Activated CD8-positive, alpha-beta memory T cell treated with anti-CD3 and anti-CD28 coated beads, Interleukin-2, amount 10 ng/mL, durations not matched to agents 7 days and 5 days (primary cell): ENCODE data around the gene MPO. TPM values are rescaled to one million over a fixed set of nuclear protein-coding genes. Genes with fewer than 3 reads are reported as not detected.

ENCODE experiments used
- ATAC-seq: fragments of 150-1000 bp; cut with Tn5 transposase; one replicate; pipeline ENCODE4 v1.10.0; 2021; ENCODE audit warnings: moderate library complexity
- CTCF ChIA-PET: fragments of 350-600 bp; sonication (Branson Sonifier 250); formaldehyde crosslinking; loops from one replicate; lab custom pipeline; 2021; ENCODE audit warnings: antibody characterized with exemption; lab: Charles Lee
- DNase-seq: peaks from one replicate; pipeline ENCODE4 v3.0.0-alpha.2; 2020
- H3K27ac Mint-ChIP-seq: one replicate; pipeline ENCODE4 v1.8.0; 2021; ENCODE audit warnings: mild to moderate bottlenecking, mixed read lengths
- H3K27me3 Mint-ChIP-seq: one replicate; pipeline ENCODE4 v1.8.0; 2021; ENCODE audit warnings: mixed read lengths
- H3K36me3 Mint-ChIP-seq: one replicate; pipeline ENCODE4 v1.8.0; 2021; ENCODE audit warnings: mild to moderate bottlenecking, mixed read lengths
- H3K4me1 Mint-ChIP-seq: one replicate; pipeline ENCODE4 v1.8.0; 2021; ENCODE audit warnings: mixed read lengths
- H3K4me3 Mint-ChIP-seq: one replicate; pipeline ENCODE4 v1.8.0; 2021; ENCODE audit warnings: mild to moderate bottlenecking, moderate library complexity, mixed read lengths
- H3K9me3 Mint-ChIP-seq: one replicate; pipeline ENCODE4 v1.8.0; 2022; ENCODE audit warnings: low read depth, mixed read lengths
- total RNA-seq, 2 experiments: library from RNA; stranded (reverse); gene quantifications; one replicate each; pipeline ENCODE4 v1.2.3, GENCODE V29; 2021

Gene MPO
- total RNA-seq, 2 experiments from 2014 or later = 0.09 TPM; not detected in 1

GRCh38 chr17:58324056-58324408 lies 43.3 kb upstream of the MPO start:
- ATAC-seq (no peak), DNase-seq (no peak)
- CTCF ChIA-PET = no interaction called here
- no peaks in the 10 kb centered on the region for H3K9me3 Mint-ChIP-seq
- no peaks in the 10 kb centered on the region for H3K27me3 Mint-ChIP-seq
- H3K4me1 Mint-ChIP-seq = peaks cover 28% of the 10 kb centered on the region
- no peak overlapping the region for H3K27ac Mint-ChIP-seq
- H3K36me3 Mint-ChIP-seq = peaks cover 15% of the 10 kb centered on the region
- H3K4me3 Mint-ChIP-seq = no peak overlapping the region

- H3K4me3 Mint-ChIP-seq = no peak overlapping the region
- no peak overlapping the region for H3K27ac Mint-ChIP-seq
- DNase-seq (no peak), ATAC-seq (no peak)
- H3K4me1 Mint-ChIP-seq = peaks cover 25% of the 10 kb centered on the region
- no peaks in the 10 kb centered on the region for H3K9me3 Mint-ChIP-seq
- no peaks in the 10 kb centered on the region for H3K27me3 Mint-ChIP-seq
- CTCF ChIA-PET = interaction anchor here (0.7 kb wide), 1 partner anchor 19 kb away, joined by 3 read pairs; no protein-coding TSS in a partner anchor
- H3K36me3 Mint-ChIP-seq = peaks cover 12% of the 10 kb centered on the region
Measured at GRCh38 chr17:58323366-58324055, 42.8 kb upstream of the MPO start.

GRCh38 chr17:58322581-58323185 lies 41.9 kb upstream of the MPO start:
- Mint-ChIP-seq H3K4me3 (no peak overlapping the region), H3K27me3 (no peaks in the 10 kb centered on the region), H3K9me3 (no peaks in the 10 kb centered on the region), H3K4me1 (peaks cover 25% of the 10 kb centered on the region), H3K36me3 (peaks cover 8% of the 10 kb centered on the region), H3K27ac (peak overlapping the region; percentile 29)
- no peak for ATAC-seq
- CTCF ChIA-PET = interaction anchor here (0.7 to 1.9 kb wide), 4 partner anchors 19 to 22 kb away, joined by 3 to 10 read pairs (median 3); no protein-coding TSS in a partner anchor
- no peak for DNase-seq

DNA sequence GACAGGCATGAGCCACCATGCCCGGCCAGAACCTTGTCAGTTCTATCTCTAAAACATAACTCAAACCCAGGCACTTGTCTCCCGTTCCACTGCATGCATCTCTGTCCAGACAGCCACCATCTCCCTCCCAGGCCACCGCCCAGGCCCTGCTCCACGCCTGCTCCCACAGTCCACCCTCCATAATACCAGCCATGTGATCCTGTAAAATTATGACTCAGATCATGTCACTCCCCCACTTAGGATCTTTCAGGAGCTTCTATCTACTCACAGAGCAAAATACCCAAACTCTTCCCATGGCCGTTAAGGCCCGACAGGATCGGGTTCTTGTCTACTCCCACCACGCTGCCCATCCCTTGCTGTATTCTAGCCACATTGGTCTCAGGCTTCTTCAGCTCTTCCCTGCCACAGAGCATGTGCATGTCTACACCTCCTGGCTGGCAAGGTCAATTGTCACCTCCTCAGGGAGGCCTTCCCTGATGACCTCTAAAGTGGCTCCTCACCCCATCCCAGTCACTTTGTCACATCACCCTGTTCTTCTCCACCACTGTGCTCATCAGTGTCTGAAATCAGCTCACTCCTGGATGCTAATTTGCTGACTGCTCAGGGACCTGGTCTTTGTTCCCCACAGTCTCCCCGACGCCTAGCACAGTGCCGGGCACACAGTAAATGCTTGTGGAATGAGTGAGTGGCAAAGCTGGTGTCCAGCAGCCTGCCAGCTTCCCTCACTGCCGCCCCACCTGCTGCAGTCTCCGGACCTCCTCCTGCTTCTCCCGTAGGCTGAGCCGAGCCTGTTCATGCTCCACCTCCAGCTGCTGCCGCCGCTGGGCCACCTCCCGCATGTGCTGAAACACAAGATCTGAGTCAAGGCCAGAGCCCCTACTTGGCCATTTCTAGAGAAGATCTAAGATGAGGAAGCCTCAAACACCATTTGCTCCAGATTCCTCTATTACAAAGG lies 41.1 kb upstream of the MPO start:
- H3K4me1 Mint-ChIP-seq = peaks cover 24% of the 10 kb centered on the region
- no peaks in the 10 kb centered on the region for H3K9me3 Mint-ChIP-seq
- ATAC-seq (no peak), DNase-seq (no peak)
- H3K36me3 Mint-ChIP-seq = peaks cover 13% of the 10 kb centered on the region
- H3K4me3 Mint-ChIP-seq = no peak overlapping the region
- H3K27me3 Mint-ChIP-seq = no peaks in the 10 kb centered on the region
- CTCF ChIA-PET = interaction anchor here (0.7 to 1.9 kb wide), 4 partner anchors 18 to 30 kb away, joined by 3 to 10 read pairs (median 4); partner anchors contain the start of gene SUPT4H1
- H3K27ac Mint-ChIP-seq = no peak overlapping the region

DNA sequence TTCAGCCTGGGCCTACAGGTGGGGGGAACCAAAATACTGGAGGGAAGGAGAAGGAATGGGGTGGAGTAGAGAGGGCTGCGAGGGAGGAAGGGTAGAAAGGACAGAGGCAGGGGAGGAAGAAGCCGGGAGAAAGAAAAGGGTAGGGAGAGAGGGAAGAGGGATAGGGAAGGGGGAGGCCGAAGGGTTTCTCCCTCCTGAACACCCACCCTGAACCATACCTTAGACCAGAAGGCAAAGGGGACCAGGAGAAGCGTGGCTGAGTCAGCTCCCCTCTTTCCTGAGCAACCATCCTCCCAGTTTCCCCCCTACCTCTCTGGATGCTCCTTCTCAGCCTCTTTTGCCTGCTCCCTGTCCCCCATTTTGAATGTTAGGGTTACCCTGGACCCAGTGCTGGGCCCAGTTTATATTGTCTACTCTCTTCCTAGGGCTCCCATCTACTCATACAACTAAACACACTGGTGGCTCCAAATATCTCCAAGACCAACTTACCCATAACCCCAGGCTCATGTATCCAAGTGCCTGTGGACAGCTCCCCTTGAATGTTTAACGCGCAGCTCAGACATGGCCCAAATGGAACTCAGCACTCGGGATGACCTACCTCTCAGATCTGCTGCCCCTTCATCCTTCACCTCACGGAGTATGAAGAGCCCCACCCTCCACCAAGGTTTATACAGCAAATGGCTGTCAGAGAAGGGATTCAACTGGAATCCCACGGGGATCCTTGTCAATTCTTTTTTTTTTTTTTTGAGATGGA lies 40.0 kb upstream of the MPO start:
- H3K36me3 Mint-ChIP-seq = peaks cover 13% of the 10 kb centered on the region
- DNase-seq (no peak), ATAC-seq (no peak)
- H3K27me3 Mint-ChIP-seq = no peaks in the 10 kb centered on the region
- peaks cover 18% of the 10 kb centered on the region for H3K4me1 Mint-ChIP-seq
- no peak overlapping the region for H3K27ac Mint-ChIP-seq
- no peaks in the 10 kb centered on the region for H3K9me3 Mint-ChIP-seq
- H3K4me3 Mint-ChIP-seq = no peak overlapping the region
- CTCF ChIA-PET = interaction anchor here (0.7 to 1.6 kb wide), 2 partner anchors 31 to 73 kb away, joined by 3 to 5 read pairs; partner anchors contain the start of gene SUPT4H1

GRCh38 chr17:58320163-58320558 lies 39.4 kb upstream of the MPO start:
- DNase-seq = no peak
- Mint-ChIP-seq H3K4me3 (no peak overlapping the region), H3K4me1 (peaks cover 17% of the 10 kb centered on the region), H3K27ac (no peak overlapping the region), H3K27me3 (no peaks in the 10 kb centered on the region), H3K36me3 (peaks cover 13% of the 10 kb centered on the region), H3K9me3 (no peaks in the 10 kb centered on the region)
- CTCF ChIA-PET = interaction anchor here (0.7 kb wide), 1 partner anchor 72 kb away, joined by 3 read pairs; no protein-coding TSS in a partner anchor
- ATAC-seq = no peak

- H3K27ac Mint-ChIP-seq = no peak overlapping the region
- CTCF ChIA-PET = interaction anchor here (2.5 to 8.1 kb wide), 2 partner anchors 23 to 128 kb away, joined by 25 to 136 read pairs; no protein-coding TSS in a partner anchor
- H3K4me3 Mint-ChIP-seq = no peak overlapping the region
- H3K36me3 Mint-ChIP-seq = peaks cover 13% of the 10 kb centered on the region
- peak; percentile 40 for DNase-seq
- no peaks in the 10 kb centered on the region for H3K27me3 Mint-ChIP-seq
- ATAC-seq = no peak
- H3K9me3 Mint-ChIP-seq = no peaks in the 10 kb centered on the region
- H3K4me1 Mint-ChIP-seq = peaks cover 16% of the 10 kb centered on the region
Measured at GRCh38 chr17:58319173-58320162, 38.7 kb upstream of the MPO start.

DNA sequence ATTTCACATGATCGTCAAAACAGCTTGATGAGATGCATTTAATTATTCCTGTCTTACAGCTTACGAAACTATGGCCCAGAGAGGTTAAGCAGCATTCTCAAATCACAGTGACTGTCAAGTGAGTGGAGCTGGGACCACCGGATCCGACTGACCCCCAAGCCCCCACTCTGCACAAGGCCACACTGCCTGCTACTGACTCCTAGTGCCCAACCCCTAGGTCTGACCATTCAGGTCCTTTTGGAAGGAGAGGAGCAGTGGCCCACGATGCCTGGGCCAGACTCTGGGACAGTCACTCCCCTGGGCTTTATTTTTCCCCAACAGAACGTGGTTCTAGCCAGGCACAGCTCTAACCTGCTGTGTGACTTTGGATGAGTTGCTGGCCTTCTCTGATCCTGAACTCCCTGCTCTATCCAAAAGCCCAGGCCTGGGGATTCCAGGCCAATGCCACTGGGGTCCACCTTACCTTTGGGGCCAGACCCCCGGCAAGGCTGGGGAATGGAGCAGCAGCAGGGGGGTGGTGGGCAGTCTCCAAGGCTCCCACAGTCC lies 38.0 kb upstream of the MPO start:
- ATAC-seq = no peak
- Mint-ChIP-seq H3K4me1 (peaks cover 16% of the 10 kb centered on the region), H3K27ac (peak overlapping the region; percentile 58)

GRCh38 chr17:58318065-58318481 lies 37.3 kb upstream of the MPO start:
- Mint-ChIP-seq H3K27me3 (no peaks in the 10 kb centered on the region), H3K9me3 (no peaks in the 10 kb centered on the region), H3K27ac (peak overlapping the region; percentile 84), H3K4me3 (no peak overlapping the region), H3K36me3 (peaks cover 15% of the 10 kb centered on the region), H3K4me1 (peaks cover 14% of the 10 kb centered on the region)
- peak; percentile 40 for DNase-seq
- CTCF ChIA-PET = interaction anchor here (0.7 to 8.1 kb wide), 43 partner anchors 9 to 200 kb away, joined by 3 to 136 read pairs (median 6); partner anchors contain the start of genes HSF5, RNF43, SUPT4H1 and TSPOAP1
- ATAC-seq = no peak

More for the DNA sequence above, 38.0 kb upstream of the MPO start:
- CTCF ChIA-PET = interaction anchor here (1.4 to 8.1 kb wide), 5 partner anchors 8 to 128 kb away, joined by 5 to 136 read pairs (median 25); partner anchors contain the start of gene TSPOAP1
- H3K4me3 Mint-ChIP-seq = no peak overlapping the region
- peak; percentile 31 for DNase-seq
- H3K36me3 Mint-ChIP-seq = peaks cover 15% of the 10 kb centered on the region
- no peaks in the 10 kb centered on the region for H3K27me3 Mint-ChIP-seq
- H3K9me3 Mint-ChIP-seq = no peaks in the 10 kb centered on the region

- peak; percentile 88 for DNase-seq
- H3K27ac Mint-ChIP-seq = peak overlapping the region; percentile 84
- H3K4me3 Mint-ChIP-seq = no peak overlapping the region
- peaks cover 14% of the 10 kb centered on the region for H3K4me1 Mint-ChIP-seq
- no peaks in the 10 kb centered on the region for H3K9me3 Mint-ChIP-seq
- no peaks in the 10 kb centered on the region for H3K27me3 Mint-ChIP-seq
- H3K36me3 Mint-ChIP-seq = peaks cover 15% of the 10 kb centered on the region
- CTCF ChIA-PET = interaction anchor here (0.7 to 8.1 kb wide), 44 partner anchors 9 to 201 kb away, joined by 3 to 136 read pairs (median 6); partner anchors contain the start of genes HSF5, RNF43, SUPT4H1 and TSPOAP1
- peak; percentile 89 for ATAC-seq
Measured at GRCh38 chr17:58317421-58318064, 36.8 kb upstream of the MPO start.
